ENCODE results near the gene MGAT4A.

- TF ChIP-seq CTCF (IDR thresholded peaks at IDR 0.05): no peak
- no peak for TF ChIP-seq EZH2 (IDR thresholded peaks at IDR 0.05; ENCODE audit: borderline replicate concordance, insufficient read depth, low read depth, low read length, poor library complexity, severe bottlenecking)
These were observed 76.0 kb downstream of the MGAT4A start for GRCh38 chr2:98654699-98655495.
